Right ventricle myocardium superior (tissue), 1 donor: ENCODE results near the gene GABARAPL1. TPM values are rescaled to one million over a fixed set of nuclear protein-coding genes. Genes with fewer than 3 reads are reported as not detected.
"Not testable (repeated sequence)": the region's sequence is repeated elsewhere in the genome, so short reads cannot be mapped to it uniquely, and the experiment has no call there.

Experiments used
- ATAC-seq: fragments of 200-7000 bp; cut with Tn5 transposase; one replicate; pipeline ENCODE4 v1.9.1; 2020; ENCODE audit warnings: mild to moderate bottlenecking; ENCODE audit not compliant: poor library complexity
- DNase-seq: peaks from one replicate; pipeline ENCODE4 v3.0.0-alpha.2; 2020
- intact Hi-C: fragments of 100-400 bp; cut with DNase I; formaldehyde crosslinking; loops from one replicate; pipeline ENCODE4 v1.11.2; 2022
- total RNA-seq: library from RNA; stranded (reverse); fragmentation: NEBNext Ultra II Directional; extraction: Animal tissue kit (Norgen Biotek cat#: 25700); gene quantifications from one replicate; pipeline ENCODE4 v1.2.1, GENCODE V29; 2021
- donor health status: DM: no; HTN: yes; CAD: no; lungs with severe emphysema.

GABARAPL1 gene
- total RNA-seq, 1 donor from 2014 or later, result 278 TPM

DNA sequence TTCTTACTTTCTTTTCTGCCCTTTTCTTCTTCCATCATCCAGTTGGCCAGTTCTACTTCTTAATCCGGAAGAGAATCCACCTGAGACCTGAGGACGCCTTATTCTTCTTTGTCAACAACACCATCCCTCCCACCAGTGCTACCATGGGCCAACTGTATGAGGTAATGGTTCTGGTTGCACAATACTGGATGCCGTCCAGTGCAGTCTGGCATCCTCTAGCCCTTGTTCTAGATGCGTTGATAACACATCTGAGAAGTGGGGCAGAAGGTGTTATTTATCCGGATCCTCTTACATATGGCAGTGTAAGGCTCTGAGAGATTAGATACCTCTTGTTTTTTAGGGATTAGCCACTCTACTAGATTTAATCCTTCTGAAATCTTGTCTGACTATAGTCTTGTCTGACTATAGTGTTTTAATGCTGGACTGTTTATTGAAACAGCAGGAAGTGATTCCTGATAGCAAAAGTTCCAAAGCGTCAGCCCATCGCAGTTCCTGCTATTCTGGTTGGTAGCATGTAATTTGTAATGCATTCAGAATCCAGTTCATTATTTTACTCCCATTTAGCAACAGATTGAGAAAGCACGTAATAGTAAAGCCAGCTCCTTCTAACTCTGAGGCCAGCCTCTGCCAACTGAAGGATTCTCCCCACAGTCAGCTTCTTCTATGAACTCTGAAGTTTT is 7.9 kb downstream of the GABARAPL1 start:
- ATAC-seq (peak; percentile 95), DNase-seq (peak; percentile 74)
- intact Hi-C loops, result no loop called here

DNA sequence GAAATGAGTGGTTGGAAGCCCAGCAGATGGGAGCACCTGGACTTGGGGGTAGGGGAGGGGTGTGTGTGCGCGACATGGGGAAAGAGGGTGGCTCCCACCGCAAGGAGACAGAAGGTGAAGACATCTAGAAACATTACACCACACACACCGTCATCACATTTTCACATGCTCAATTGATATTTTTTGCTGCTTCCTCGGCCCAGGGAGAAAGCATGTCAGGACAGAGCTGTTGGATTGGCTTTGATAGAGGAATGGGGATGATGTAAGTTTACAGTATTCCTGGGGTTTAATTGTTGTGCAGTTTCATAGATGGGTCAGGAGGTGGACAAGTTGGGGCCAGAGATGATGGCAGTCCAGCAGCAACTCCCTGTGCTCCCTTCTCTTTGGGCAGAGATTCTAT is 9.2 kb downstream of the GABARAPL1 start:
- ATAC-seq (no peak), DNase-seq (no peak)
- intact Hi-C loops, result no loop called here

DNA sequence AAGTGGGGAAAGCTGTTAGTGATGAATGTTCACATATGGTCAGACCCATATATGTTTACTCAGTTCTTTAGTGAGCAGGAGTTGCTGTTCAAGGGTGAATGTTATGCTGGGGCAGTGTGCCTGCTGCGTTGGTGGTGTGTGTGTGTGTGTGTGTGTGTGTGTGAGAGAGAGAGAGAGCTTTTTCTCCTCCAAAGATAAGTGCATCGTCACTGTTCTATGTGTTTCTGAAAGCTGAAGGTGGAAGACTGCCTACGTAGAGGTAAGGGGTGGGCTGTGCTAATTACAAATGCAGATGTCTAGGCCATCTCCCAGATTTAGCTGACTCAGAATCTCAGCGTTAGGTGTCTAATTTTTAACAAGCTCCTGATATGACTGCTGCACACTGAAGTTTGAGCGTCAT is 10.5 kb downstream of the GABARAPL1 start:
- ATAC-seq (no peak), DNase-seq (no peak)
- intact Hi-C loops, result no loop called here

DNA sequence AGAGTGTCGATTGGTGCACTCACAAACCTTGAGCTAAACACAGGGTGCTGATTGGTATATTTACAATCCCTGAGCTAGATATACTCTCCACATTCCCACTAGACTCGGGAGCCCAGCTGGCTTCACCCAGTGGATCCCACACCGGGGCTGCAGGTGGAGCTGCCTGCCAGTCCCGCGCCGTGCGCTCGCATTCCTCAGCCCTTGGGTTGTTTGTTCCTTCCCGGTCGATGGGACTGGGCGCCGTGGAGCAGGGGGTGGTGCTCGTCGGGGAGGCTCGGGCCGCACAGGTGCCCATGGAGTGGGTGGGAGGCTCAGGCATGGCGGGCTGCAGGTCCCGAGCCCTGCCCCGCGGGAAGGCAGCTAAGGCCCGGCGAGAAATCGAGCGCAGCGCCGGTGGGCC is 12.7 kb downstream of the GABARAPL1 start:
- intact Hi-C loops, ATAC-seq, DNase-seq: not testable (repeated sequence)

DNA sequence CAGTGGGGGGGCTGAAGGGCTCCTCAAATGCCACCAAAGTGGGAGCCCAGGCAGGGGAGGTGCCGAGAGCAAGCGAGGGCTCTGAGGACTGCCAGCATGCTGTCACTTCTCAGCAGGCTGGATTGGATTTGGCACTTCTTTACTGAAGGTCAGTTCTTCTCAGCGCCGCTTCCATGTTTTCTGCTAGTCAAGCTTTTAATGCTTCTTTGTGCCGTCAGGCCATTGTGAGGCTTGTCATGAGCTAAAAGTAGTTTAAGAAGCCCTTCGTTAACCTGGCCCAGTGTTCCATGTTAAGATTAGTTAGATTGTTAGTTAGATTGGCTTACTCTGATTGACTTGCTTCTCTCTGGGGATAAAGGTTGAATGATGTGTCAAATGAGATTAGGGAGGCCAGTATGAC is 13.4 kb downstream of the GABARAPL1 start:
- intact Hi-C loops, result no loop called here
- ATAC-seq (peak; percentile 47), DNase-seq (no peak)

DNA sequence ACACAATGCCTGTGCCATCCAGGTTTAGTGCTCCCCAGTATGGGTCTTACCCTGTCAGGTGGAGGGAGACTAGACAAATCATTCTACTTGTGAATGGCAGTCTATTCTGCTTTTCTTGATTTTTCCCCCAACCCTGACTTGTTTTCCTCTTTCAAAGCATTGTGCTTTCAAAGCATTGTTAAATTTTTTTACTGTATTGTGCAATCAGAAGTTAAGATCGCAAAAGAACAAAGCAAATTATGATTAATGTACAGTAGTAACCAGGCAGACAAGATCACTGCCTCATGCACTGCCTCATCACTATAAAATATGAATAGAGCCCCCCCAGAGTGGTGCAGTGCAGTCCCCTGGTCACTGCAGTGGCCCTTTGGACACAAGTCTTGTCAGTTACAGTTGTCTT is 14.1 kb downstream of the GABARAPL1 start:
- intact Hi-C loops, result no loop called here

DNA sequence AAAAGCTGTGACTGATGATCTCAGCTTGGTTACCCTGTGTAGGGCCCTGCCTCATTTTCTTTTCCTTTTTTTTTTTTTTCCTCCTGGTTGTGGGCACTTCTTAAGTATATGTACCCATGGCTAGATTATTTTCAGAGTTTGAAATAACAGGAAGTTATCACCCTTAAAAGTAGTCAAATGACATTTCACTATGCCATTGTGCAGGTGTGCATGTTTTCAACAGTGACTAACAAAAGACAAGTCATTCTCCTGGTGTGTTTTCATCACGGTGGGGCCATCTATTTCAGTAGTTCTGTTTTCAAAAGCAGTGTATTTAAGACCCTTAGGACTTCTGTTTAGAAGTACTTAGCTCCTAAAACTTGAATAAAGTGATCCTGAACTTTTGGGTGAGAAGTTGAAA is 15.0 kb downstream of the GABARAPL1 start:
- ATAC-seq, result no peak
- intact Hi-C loops, result no loop called here

More for the DNA sequence above, 14.1 kb downstream of the GABARAPL1 start:
- DNase-seq, result no peak
- ATAC-seq, result peak; percentile 18

DNA sequence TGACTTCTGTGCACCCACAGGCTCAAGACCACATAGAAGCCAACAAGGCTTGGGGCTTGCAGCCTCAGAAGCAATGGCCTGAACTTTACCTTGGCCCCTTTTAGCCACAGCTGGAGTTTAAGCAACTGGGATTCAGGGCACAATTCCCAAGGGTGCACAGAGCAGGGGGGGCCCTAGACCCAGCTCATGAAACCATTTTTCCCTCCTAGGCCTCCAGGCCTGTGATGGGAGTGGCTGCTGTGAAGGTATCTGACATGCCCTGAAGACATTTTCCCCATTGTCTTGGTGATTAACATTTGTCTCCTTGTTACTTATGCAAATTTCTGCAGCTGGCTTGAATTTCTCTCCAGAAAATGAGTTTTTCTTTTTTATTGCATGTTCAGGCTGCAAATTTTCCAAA is 21.9 kb downstream of the GABARAPL1 start:
- ATAC-seq, result no peak
- DNase-seq, result no peak
- intact Hi-C loops, result loop anchor here (2.0 kb wide), 1 partner anchor 328 kb away; no protein-coding TSS in a partner anchor

More for the DNA sequence above, 15.0 kb downstream of the GABARAPL1 start:
- DNase-seq, result no peak

DNA sequence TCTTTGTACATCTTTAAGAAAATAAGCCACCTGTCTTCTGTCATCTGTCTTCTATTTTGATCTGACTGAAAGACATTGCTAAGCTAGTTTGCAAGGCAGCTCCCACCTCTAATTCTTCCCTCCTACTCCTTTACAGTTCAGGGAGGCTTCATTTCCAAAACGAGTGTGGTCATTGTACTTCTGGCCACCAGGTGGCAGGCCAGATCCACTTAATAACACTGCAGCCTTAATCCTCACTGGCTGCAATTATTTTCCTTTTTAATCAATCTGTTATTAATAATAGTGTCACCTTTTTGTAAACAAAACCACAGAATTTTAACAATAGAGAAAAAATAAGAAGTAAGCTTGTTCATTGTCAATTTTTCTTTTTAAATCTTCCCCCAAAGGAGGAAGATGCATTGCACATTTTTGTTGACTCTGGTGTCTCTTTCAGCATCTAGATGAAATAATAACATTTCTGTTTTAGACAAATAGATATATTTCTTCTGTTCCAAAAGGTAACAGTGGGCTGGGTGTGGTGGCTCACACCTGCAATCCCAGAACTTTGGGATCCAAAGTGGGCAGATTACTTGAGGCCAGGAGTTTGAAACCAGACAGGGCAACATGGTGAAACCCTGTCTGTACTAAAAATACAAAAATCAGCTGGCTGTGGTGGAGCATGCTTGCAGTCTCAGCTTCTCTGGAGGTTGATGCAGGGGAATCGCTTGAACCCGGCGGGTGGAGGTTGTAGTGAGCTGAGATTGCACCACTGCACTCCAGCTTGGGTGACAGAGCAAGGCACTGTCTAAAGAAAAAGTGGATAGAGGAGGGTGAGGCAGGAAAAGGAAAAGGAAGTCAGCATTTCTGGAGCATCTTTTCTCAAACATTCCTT is 23.3 kb downstream of the GABARAPL1 start:
- intact Hi-C loops, result loop anchor here (2.0 kb wide), 1 partner anchor 327 kb away; no protein-coding TSS in a partner anchor

DNA sequence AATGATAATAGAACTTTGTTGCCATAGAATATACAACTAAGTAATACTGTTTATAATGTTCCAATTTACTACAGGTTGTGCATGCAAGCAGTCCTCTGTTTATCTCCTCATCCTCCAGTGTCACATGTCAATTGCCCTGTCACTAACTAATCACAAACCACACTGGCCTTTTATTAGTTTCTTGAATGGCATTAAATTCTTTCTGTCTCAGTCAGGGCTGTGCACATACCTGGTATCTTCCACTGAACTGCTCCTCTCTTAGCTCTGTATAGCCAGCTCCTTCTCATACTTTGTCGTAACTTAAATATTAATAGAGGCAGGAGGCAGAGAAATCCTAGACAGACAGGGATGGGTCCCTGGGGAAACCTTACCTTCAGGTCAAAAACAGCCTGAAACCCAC is 24.0 kb downstream of the GABARAPL1 start:
- DNase-seq (no peak), ATAC-seq (no peak)
- intact Hi-C loops, result no loop called here

More for the DNA sequence above, 23.3 kb downstream of the GABARAPL1 start:
- peak; percentile 52 for DNase-seq
- ATAC-seq, result peak; percentile 87

DNA sequence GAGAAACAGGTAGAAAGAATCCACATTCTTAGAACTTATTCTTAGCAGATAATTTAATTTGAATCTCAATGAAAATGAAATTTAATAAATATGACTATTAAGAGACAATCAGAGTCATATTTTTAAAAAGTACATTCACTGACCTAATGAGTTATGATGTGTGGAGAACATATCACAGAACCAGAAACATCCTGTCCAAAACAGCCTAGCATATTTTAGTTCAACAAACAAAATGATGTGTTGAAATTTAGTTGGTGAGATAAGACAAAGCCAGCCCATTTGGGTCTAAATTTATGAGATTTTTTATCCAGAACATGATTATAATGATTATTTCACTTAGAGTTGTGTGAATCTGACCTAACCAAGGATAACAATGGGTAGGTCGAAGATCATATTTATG is 25.8 kb downstream of the GABARAPL1 start:
- DNase-seq (no peak), ATAC-seq (no peak)
- intact Hi-C loops, result no loop called here

DNA sequence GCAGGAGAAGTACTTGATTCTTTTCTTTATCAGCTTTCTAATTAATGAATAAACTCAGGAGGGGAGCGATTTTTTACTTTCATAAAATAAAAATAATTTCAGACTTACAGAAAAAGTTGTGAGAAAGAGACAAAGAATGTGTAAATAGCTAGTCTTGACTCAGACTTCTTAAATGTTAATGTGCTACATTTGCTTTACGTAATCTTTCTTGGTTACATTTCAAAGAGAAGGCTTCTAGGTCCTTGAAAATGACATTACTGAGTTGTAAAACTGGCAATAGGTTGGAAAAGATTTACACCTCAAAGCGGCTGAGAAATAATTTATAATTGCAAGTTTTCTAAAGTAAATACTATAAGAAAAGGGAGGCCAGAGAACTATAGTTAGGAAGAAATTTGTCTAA is 28.6 kb downstream of the GABARAPL1 start:
- ATAC-seq (no peak), DNase-seq (no peak)
- intact Hi-C loops, result no loop called here

DNA sequence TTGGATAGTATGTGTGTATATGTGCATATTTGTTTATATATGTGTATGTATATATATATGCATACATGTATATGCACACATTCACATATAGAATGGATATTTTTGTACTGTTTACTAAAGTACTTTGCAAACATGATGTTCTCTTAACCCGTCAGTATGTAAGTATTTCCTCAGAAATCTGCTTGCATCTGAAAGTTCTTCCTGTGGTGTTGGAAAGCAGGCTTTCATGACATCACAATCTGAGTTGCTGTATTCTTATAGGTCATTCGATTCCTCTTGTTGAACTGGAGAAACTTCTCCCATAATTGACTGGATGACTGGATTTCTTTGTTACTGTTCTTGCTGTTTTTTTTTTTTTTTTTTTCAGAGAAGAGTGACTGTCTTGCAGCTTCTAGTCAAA is 29.1 kb downstream of the GABARAPL1 start:
- intact Hi-C loops, result no loop called here
- ATAC-seq, result no peak

DNA sequence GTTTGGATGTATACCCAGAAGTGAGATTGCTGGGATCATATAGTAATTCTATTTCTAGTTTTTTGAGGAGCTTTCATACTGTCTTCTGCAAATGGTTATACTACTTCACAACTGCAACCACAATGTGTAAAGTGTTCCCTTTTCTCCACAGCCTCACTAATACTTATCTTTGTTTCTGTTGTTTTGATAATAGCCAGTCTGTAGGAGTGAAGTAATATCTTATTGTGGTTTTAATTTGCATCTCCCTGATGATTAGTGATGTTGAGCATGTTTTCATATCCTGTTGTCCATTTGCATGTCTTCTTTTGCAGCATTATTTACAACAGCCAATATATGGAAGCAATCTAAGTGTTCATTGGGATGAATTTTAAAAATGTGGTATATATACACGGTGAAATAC is 29.9 kb downstream of the GABARAPL1 start:
- DNase-seq, result no peak
- no peak for ATAC-seq
- intact Hi-C loops, result no loop called here

More for the DNA sequence above, 29.1 kb downstream of the GABARAPL1 start:
- no peak for DNase-seq

DNA sequence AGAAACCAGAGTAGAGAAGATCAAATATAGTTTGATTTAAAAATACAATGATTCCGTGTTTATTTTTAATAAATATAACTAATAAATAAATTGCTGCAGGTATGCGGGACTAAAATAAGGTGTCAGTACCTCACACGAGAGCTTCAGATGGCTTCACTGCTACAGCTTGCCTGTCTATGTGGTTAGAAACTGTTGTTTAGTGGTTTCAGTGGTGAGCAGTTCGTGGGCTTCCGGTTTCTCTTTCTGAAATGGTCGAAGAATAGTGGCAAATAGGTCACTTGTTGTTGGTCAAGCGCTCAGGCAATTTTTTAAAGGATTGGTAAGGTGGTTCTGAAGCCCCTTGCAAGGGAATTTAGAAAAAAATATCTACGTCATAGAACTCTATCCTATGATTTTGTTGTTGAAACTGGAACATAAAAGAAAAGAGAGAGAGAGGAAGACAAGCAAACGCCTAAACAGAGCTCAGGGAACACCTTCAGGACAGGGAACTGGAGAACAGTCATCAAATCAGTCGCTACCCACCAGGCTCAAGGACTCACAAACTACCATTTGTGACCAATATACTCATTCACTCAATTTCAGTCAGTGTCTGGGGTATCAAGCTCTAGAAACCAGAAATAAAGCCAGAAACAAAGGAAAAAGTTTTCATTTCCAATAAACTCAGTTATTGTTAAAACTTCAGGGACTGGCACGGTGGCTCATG is 31.3 kb downstream of the GABARAPL1 start:
- no peak for DNase-seq
- intact Hi-C loops, result no loop called here
- no peak for ATAC-seq

DNA sequence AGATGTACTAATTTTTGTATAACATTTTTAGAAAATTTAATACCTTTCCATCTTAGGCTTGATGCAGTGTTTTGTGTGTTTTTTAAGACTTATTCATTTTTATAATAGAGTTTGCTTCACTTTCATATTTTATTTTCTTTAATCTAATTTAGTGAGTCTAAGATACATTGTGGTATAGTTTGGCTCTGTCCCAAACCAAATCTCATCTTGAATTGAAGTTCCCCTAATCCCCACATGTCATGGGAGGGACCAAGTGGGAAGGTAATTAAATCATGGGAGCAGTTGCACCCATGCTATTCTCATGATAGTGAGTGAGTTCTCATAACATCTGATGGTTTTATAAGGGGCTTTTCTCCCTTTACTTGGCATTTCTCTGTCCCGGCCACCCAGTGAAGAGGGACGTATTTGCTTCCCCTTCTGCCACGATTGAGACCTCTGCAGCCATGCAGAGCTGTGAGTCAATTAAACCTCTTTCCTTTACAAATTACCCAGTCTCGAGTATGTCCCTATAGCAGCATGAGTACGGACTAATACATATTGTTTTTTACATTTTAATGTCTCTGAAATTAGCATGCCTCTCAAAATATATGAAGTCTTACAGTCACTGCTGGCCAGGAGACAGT is 34.9 kb downstream of the GABARAPL1 start:
- ATAC-seq (no peak), DNase-seq (no peak)
- intact Hi-C loops, result no loop called here

DNA sequence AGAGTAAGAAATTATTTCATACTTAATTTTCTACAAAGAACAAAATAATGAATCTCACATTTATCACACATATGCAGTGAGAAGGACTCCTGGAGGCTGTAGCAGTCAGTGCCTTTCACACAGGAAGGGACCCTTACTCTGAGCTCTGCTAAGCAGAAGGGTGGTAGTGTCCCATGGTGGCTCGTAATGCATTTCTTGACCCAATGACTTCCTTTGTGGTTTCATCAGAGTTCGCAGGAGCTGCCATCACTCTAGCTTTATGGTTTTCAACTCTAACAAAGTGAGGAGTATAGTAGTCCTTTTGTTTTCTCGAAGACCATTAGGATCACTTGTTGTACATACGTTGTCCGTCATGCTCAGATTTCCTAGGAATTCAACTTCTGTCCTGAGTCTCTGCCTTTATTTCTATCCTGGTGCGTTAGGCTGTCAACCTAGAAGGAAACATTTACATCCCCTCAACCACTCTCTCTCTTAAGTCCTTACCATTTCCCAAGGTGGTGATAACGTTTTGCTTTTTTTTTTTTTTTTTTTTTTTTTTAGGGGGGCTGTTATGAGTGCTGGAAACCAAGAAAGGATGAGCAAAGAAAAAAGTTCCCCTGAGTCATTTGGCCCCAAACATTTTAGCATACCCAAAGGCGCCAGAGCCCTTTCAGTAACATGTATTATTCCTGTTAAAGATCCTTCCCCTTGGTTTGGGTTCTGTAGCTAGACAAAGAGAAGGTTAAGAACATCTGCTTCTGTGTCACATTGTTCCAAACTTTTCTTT is 37.2 kb downstream of the GABARAPL1 start:
- DNase-seq, result no peak
- intact Hi-C loops, result no loop called here
- no peak for ATAC-seq

DNA sequence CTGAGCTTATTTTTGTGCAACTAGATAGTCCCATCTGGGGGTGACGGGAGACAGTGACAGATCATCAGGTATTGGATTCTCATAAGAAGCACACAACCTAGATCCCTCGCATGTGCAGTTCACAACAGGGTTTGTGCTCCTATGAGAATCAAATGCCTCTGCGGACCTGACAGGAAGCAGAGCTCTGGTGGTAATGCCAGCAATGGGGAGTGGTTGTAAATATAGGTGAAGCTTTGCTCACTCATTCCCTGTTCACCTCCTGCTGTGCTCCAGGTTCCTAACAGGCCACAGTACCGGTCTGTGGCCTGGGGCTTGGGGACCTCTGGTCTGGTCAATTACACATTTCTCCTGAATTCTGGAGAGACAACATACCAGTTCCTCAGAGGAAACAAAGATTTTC is 39.0 kb downstream of the GABARAPL1 start:
- DNase-seq, result no peak
- ATAC-seq, result no peak
- intact Hi-C loops, result no loop called here
